Karpas-422 (cell line): ENCODE results near the gene DGKA. TPM values are rescaled to one million over a fixed set of nuclear protein-coding genes. Genes with fewer than 3 reads are reported as not detected.

Experiments used
- DNase-seq: peaks from one replicate; pipeline ENCODE4 v3.0.0-alpha.2; 2015
- H2AFZ ChIP-seq: fragments of 200-600 bp; sonication (generic); 2 replicates; pipeline ENCODE4 v1.6.1; 2014; ENCODE audit warnings: antibody characterized with exemption, low read length, mixed read lengths
- H3K27ac ChIP-seq: fragments of 200-600 bp; sonication (generic); 2 replicates; pipeline ENCODE4 v1.5.1; 2014; ENCODE audit warnings: mild to moderate bottlenecking, low read length, moderate library complexity
- H3K27me3 ChIP-seq: fragments of 200-600 bp; sonication (generic); 2 replicates; pipeline ENCODE4 v1.6.1; 2014; ENCODE audit warnings: low read length, mixed read lengths
- H3K36me3 ChIP-seq: fragments of 200-600 bp; sonication (generic); 2 replicates; pipeline ENCODE4 v1.6.1; 2014; ENCODE audit warnings: low read length, mixed read lengths; ENCODE audit not compliant: insufficient read depth
- H3K4me1 ChIP-seq: fragments of 200-600 bp; sonication (generic); 2 replicates; pipeline ENCODE4 v1.6.1; 2014; ENCODE audit warnings: mild to moderate bottlenecking, low read length, mixed read lengths
- H3K4me2 ChIP-seq: fragments of 200-600 bp; sonication (generic); 2 replicates; pipeline ENCODE4 v1.6.1; 2014; ENCODE audit warnings: low read length, low read depth, mild to moderate bottlenecking; ENCODE audit not compliant: poor library complexity, severe bottlenecking
- H3K4me3 ChIP-seq: fragments of 200-600 bp; sonication (generic); 2 replicates; pipeline ENCODE4 v1.5.1; 2014; ENCODE audit warnings: mild to moderate bottlenecking, antibody characterized with exemption, low read length, mixed read lengths
- H3K79me2 ChIP-seq: fragments of 200-600 bp; sonication (generic); 2 replicates; pipeline ENCODE4 v1.6.1; 2014; ENCODE audit warnings: mild to moderate bottlenecking, low read length, mixed read lengths
- H3K9ac ChIP-seq: fragments of 200-600 bp; sonication (generic); 2 replicates; pipeline ENCODE4 v1.6.0; 2014; ENCODE audit warnings: low read length
- H3K9me2 ChIP-seq: fragments of 200-600 bp; sonication (generic), shearing (Covaris generic); replicated peaks from 2 replicates; pipeline ENCODE4 v1.6.0; 2014; ENCODE audit warnings: mild to moderate bottlenecking, low read length, moderate library complexity; ENCODE audit not compliant: insufficient read depth
- H3K9me3 ChIP-seq: fragments of 300-700, 200-600 bp; sonication (generic); 2 replicates; pipeline ENCODE4 v1.6.1; 2014; ENCODE audit warnings: low read length, mixed read lengths
- H4K20me1 ChIP-seq: fragments of 200-600 bp; sonication (generic); 2 replicates; pipeline ENCODE4 v1.6.1; 2014; ENCODE audit warnings: mild to moderate bottlenecking, antibody characterized with exemption, low read length, low read depth; ENCODE audit not compliant: insufficient read depth
- total RNA-seq: library from RNA; depleted of rRNA; stranded (reverse); fragments of >200 nt; shearing (Covaris generic); gene quantifications from 2 replicates; pipeline ENCODE4 v1.2.3, GENCODE V29; 2014; ENCODE audit warnings: low replicate concordance

DGKA gene
- total RNA-seq, 1 experiment from 2014 or later: 88.5 TPM

DNA sequence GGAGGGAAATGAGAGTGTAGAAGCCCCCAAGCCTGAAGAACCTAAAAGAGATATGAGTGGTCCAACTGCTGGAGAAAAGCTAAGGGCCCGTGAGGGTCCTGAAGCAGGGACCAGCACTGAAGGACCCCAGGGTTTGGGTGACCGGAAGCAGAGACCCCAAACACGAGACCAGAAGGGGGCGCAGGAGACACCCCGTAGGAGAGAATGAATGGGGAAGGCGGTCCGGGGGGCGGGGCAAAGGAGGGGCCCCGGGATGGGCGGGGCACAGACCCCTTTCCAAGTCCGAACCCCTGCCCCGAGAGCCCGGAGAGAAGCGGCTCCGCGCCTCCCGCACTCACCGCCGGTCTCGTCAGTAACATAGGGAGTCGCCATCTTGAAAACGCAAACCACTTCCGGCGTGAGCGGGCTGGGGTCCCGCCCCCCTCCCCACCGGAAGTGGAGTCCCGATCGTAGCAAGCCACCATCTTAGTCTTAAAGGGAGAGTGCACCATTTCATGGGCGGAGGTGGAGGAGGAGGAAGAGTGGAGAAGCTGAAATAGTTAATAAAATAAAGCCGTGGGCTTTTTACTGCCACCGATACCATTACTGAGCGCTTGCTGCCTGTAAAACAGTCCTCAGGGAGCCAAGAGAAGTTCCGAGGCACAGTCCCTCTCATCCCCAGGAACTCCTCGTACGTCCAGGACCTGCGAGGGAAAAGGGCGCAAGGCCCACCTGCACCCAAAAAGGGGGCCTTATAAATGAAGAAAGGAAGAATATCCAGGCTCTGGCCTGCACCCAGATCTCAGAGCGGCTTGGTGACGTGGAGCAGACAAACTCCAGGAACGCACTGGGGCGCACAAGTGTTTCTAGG is 4.0 kb upstream of the DGKA start:
- Histone ChIP-seq H3K27ac (peak overlapping the region; percentile 96), H3K79me2 (peaks cover 53% of the 10 kb centered on the region), H3K9me2 (no peaks in the 10 kb centered on the region), H2AFZ (no peak overlapping the region), H3K9me3 (no peaks in the 10 kb centered on the region), H3K27me3 (no peaks in the 10 kb centered on the region), H3K36me3 (peaks cover 17% of the 10 kb centered on the region; the same call in 1 of the 2 replicates), H3K4me1 (peaks cover 48% of the 10 kb centered on the region), H3K9ac (peak overlapping the region; percentile 87), H3K4me2 (peak overlapping the region; percentile 88), H3K4me3 (peak overlapping the region; percentile 86), H4K20me1 (no peaks in the 10 kb centered on the region; the same call in 1 of the 2 replicates)
- DNase-seq: peak; percentile 97

GRCh38 chr12:55927588-55928502 is 3.1 kb upstream of the DGKA start, which contains the start of gene PYM1:
Gene PYM1 (minus strand): TSS chr12:55927894. CDS start chr12:55927761, 133 bp downstream.
- Histone ChIP-seq H3K9me2 (no peaks in the 10 kb centered on the region), H2AFZ (no peak within 1 kb of the TSS), H3K36me3 (peaks cover 11% of the 10 kb centered on the region; the same call in 1 of the 2 replicates), H3K4me3 (peak within 1 kb of the TSS; percentile 86), H3K27me3 (no peaks in the 10 kb centered on the region), H3K9ac (peak within 1 kb of the TSS; percentile 87), H3K27ac (peak within 1 kb of the TSS; percentile 96), H3K79me2 (peaks cover 53% of the 10 kb centered on the region), H3K4me1 (peaks cover 50% of the 10 kb centered on the region), H3K4me2 (peak within 1 kb of the TSS; percentile 88), H4K20me1 (no peaks in the 10 kb centered on the region; the same call in 1 of the 2 replicates), H3K9me3 (no peaks in the 10 kb centered on the region)
- DNase-seq: peak; percentile 96

DNA sequence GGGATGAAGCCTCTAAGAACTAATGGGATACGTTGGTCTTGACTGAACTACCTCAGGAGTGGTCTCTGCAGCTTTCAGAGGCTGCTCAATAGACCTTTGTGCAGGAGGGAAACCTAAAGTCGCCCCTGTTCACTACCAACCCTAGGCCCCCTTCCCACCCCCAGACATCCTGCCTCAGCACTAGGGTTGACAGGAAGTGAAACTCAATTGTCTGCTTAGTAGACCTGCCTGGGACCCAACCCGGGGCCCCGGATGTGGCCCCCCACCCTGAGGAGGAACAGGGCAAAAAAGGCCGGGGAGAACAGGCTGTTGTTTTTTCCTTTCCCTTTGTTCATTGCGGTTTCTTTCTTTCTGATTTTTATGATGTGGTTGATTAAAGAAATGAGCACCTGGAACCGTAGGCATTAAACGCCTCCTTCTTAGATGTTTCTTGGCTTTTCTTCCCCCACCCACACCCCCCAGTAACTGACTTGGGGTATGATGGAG is 1.6 kb upstream of the DGKA start:
- H2AFZ ChIP-seq: peak overlapping the region; percentile 6; the same call in 1 of the 2 replicates
- H3K79me2 ChIP-seq: peaks cover 55% of the 10 kb centered on the region
- no peaks in the 10 kb centered on the region for H3K9me3 ChIP-seq
- peaks cover 65% of the 10 kb centered on the region for H3K4me1 ChIP-seq
- peaks cover 6% of the 10 kb centered on the region; the same call in 1 of the 2 replicates for H3K36me3 ChIP-seq
- no peaks in the 10 kb centered on the region; the same call in 1 of the 2 replicates for H4K20me1 ChIP-seq
- H3K27me3 ChIP-seq: no peaks in the 10 kb centered on the region
- peak overlapping the region; percentile 96 for H3K27ac ChIP-seq
- peak; percentile 93 for DNase-seq
- H3K4me3 ChIP-seq: peak overlapping the region; percentile 86
- H3K4me2 ChIP-seq: peak overlapping the region; percentile 88
- H3K9me2 ChIP-seq: no peaks in the 10 kb centered on the region
- peak overlapping the region; percentile 87 for H3K9ac ChIP-seq

- Histone ChIP-seq H3K9me3 (no peaks in the 10 kb centered on the region), H3K27me3 (no peaks in the 10 kb centered on the region), H3K27ac (peak overlapping the region; percentile 96), H3K4me1 (peaks cover 50% of the 10 kb centered on the region), H2AFZ (peak overlapping the region; percentile 47; the same call in 1 of the 2 replicates), H4K20me1 (no peaks in the 10 kb centered on the region; the same call in 1 of the 2 replicates), H3K4me3 (peak overlapping the region; percentile 94), H3K79me2 (peaks cover 37% of the 10 kb centered on the region), H3K36me3 (no peaks in the 10 kb centered on the region), H3K4me2 (peak overlapping the region; percentile 99), H3K9me2 (no peaks in the 10 kb centered on the region), H3K9ac (peak overlapping the region; percentile 92)
- peak; percentile 59 for DNase-seq
Measured at GRCh38 chr12:55931317-55931779, 386 bp downstream of the DGKA start.

DNA sequence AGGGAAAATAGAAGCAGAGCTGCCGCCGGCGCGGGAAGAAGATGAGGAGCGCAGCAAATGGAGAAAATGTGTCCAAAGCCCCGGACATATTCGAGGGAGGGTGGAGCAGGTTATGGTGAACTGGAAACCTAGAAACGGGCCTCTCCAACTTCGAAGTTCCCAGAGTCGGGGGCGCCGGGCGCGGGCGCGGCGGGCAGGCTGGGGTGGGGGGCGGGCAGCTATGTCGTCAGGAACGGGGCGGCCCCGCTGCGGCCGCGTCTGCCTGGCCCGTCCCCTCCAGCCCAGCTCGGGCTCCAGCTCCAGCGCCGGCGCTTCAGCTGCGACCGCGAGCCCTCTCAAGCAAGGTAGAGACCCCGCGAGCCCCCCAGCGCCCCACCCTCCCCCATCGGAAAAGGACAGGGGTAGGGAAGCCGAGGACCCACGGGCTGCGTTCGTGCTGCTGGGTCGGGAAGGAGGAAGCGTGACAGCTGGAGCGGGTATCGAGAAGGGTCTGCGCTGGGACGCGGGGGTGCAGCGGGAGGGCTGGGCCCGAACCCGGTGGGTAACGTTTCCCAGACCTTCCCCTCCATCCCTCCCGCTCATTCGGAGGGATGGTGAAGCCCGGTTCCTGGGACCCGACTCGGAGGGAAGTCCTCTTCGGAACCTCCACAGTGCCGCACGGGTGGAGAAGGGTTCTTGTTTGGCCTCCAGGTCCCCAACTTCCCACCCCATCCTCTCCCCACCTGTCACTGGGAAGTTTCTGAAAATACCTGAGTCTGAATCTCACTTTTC is 1.0 kb downstream of the DGKA start:
- Histone ChIP-seq H3K27me3 (no peaks in the 10 kb centered on the region), H3K4me3 (peak overlapping the region; percentile 94), H2AFZ (peak overlapping the region; percentile 60), H3K9ac (peak overlapping the region; percentile 92), H4K20me1 (no peaks in the 10 kb centered on the region), H3K4me1 (peaks cover 50% of the 10 kb centered on the region), H3K9me3 (no peaks in the 10 kb centered on the region), H3K79me2 (peaks cover 31% of the 10 kb centered on the region), H3K4me2 (peak overlapping the region; percentile 99), H3K36me3 (no peaks in the 10 kb centered on the region), H3K9me2 (no peaks in the 10 kb centered on the region), H3K27ac (peak overlapping the region; percentile 96)
- DNase-seq: peak; percentile 75

DNA sequence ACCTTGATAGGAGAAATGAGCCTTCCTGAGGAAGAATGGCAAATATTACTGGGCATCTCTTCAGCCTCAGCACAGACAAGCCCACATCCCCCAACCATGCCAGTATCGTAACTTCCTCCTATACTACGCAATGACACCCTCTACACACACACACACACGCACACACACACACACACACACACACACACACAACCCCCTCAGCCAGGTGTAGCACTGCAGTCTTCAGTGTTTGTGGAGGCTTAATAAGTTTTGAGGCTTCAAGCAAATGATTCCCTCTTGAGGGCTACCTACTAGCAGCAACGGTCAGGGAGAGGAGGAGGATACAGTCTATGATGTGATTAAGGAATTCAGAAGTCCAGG is 1.6 kb downstream of the DGKA start:
- no peaks in the 10 kb centered on the region for H3K9me3 ChIP-seq
- no peaks in the 10 kb centered on the region for H3K36me3 ChIP-seq
- DNase-seq: peak; percentile 87
- peak overlapping the region; percentile 60 for H2AFZ ChIP-seq
- no peaks in the 10 kb centered on the region for H3K9me2 ChIP-seq
- H3K4me2 ChIP-seq: peak overlapping the region; percentile 99
- H3K4me3 ChIP-seq: peak overlapping the region; percentile 94
- H3K9ac ChIP-seq: peak overlapping the region; percentile 92
- no peaks in the 10 kb centered on the region for H4K20me1 ChIP-seq
- no peaks in the 10 kb centered on the region for H3K27me3 ChIP-seq
- H3K27ac ChIP-seq: peak overlapping the region; percentile 96
- H3K79me2 ChIP-seq: peaks cover 26% of the 10 kb centered on the region
- peaks cover 50% of the 10 kb centered on the region for H3K4me1 ChIP-seq

DNA sequence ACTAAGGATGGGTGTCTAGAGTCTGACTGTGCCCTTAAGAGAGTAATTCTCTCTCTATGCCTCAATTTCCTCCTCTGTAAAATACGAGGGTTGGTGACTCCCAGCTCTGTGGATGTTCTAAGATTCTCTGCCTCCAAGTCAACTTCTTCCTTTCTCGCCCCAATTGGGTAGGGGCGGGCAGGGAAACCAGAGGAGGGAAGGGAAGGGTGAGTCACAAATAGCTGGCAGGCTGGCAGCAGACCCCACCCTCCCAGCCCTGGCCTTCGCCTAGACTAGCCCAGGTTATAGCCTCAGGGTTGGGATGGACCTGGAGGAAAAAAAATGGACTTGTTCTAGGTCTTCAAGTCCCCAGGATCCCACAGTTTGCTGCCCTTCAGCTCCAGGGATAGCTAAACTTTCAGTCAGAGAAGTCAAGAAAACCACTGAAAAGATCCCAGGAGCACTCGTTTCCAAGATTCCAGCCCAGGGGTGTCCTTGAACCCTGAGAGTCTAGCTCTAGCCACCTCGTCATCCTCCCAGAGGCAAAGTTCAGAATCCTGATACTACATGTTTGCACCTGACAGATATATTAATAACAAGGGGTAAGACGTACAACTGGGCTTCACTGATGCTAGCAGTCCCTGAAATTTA is 2.3 kb downstream of the DGKA start:
- Histone ChIP-seq H3K9me3 (no peaks in the 10 kb centered on the region), H3K79me2 (peaks cover 26% of the 10 kb centered on the region), H3K36me3 (no peaks in the 10 kb centered on the region), H3K9me2 (no peaks in the 10 kb centered on the region), H4K20me1 (no peaks in the 10 kb centered on the region), H3K9ac (peak overlapping the region; percentile 92), H3K27ac (peak overlapping the region; percentile 96), H3K4me3 (peak overlapping the region; percentile 94), H3K4me1 (peaks cover 50% of the 10 kb centered on the region), H3K27me3 (no peaks in the 10 kb centered on the region), H3K4me2 (peak overlapping the region; percentile 99), H2AFZ (no peak overlapping the region)
- no peak for DNase-seq
